Panc1 (cell line): Measurements from ENCODE around the gene LRP1B.

Experiments used
- POLR2AphosphoS5 ChIP-seq: IDR thresholded peaks from 2 replicates; pipeline ENCODE4 v1.6.1; 2012; ENCODE audit warnings: mild to moderate bottlenecking, low read depth, low read length, moderate library complexity
- SIN3A ChIP-seq: IDR thresholded peaks from 2 replicates; pipeline ENCODE4 v1.6.1; 2012; ENCODE audit warnings: low read depth, mild to moderate bottlenecking, low read length, moderate library complexity, borderline replicate concordance; ENCODE audit not compliant: insufficient read depth
- TCF7L2 ChIP-seq: IDR thresholded peaks from 2 replicates; pipeline ENCODE4 v1.6.1; 2011; ENCODE audit warnings: mild to moderate bottlenecking, low read depth, low read length, inconsistent platforms
- TF ChIP-seq, protein P1 (sequence below): fragments of 450-650 bp; IDR thresholded peaks from 2 replicates; pipeline ENCODE4 v1.5.1; 2017; ENCODE audit warnings: mild to moderate bottlenecking
- TF ChIP-seq, protein P2 (sequence below), 2 experiments: IDR thresholded peaks; 2 replicates each; pipeline ENCODE4 v1.6.1; 2011 to 2012; ENCODE audit warnings: low read depth in 2 of 2, control low read depth in 1 of 2, low read length in 1 of 2, mild to moderate bottlenecking in 1 of 2, moderate library complexity in 1 of 2; ENCODE audit not compliant: insufficient read depth in 1 of 2

DNA sequence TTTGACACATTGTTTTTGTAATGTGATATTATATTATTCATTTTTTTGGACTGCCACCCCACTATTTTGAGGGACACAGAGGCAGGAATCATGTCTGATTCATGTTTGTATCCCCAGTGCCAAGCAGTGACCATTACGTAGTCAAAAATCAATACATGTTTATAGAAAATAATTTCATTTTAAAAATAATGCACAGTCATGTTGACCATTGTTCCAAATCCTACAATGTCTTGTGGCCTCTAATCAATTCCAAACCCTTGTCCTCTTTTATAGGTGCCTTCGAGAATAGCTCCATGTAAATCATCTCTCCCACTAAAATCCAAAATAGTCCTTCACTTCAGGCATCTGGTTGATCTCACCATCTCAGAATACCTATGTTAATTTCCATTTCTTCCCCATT lies 454.7 kb downstream of the LRP1B start:
- TF ChIP-seq, protein P1, sequence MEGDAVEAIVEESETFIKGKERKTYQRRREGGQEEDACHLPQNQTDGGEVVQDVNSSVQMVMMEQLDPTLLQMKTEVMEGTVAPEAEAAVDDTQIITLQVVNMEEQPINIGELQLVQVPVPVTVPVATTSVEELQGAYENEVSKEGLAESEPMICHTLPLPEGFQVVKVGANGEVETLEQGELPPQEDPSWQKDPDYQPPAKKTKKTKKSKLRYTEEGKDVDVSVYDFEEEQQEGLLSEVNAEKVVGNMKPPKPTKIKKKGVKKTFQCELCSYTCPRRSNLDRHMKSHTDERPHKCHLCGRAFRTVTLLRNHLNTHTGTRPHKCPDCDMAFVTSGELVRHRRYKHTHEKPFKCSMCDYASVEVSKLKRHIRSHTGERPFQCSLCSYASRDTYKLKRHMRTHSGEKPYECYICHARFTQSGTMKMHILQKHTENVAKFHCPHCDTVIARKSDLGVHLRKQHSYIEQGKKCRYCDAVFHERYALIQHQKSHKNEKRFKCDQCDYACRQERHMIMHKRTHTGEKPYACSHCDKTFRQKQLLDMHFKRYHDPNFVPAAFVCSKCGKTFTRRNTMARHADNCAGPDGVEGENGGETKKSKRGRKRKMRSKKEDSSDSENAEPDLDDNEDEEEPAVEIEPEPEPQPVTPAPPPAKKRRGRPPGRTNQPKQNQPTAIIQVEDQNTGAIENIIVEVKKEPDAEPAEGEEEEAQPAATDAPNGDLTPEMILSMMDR = no peak
- TF ChIP-seq SIN3A (no peak), POLR2AphosphoS5 (no peak), TCF7L2 (no peak)
- TF ChIP-seq, protein P2, sequence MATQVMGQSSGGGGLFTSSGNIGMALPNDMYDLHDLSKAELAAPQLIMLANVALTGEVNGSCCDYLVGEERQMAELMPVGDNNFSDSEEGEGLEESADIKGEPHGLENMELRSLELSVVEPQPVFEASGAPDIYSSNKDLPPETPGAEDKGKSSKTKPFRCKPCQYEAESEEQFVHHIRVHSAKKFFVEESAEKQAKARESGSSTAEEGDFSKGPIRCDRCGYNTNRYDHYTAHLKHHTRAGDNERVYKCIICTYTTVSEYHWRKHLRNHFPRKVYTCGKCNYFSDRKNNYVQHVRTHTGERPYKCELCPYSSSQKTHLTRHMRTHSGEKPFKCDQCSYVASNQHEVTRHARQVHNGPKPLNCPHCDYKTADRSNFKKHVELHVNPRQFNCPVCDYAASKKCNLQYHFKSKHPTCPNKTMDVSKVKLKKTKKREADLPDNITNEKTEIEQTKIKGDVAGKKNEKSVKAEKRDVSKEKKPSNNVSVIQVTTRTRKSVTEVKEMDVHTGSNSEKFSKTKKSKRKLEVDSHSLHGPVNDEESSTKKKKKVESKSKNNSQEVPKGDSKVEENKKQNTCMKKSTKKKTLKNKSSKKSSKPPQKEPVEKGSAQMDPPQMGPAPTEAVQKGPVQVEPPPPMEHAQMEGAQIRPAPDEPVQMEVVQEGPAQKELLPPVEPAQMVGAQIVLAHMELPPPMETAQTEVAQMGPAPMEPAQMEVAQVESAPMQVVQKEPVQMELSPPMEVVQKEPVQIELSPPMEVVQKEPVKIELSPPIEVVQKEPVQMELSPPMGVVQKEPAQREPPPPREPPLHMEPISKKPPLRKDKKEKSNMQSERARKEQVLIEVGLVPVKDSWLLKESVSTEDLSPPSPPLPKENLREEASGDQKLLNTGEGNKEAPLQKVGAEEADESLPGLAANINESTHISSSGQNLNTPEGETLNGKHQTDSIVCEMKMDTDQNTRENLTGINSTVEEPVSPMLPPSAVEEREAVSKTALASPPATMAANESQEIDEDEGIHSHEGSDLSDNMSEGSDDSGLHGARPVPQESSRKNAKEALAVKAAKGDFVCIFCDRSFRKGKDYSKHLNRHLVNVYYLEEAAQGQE (IDR thresholded peaks at IDR 0.05; ENCODE audit: insufficient read depth in 1 of 2, low read depth in 2 of 2, low read length in 1 of 2) = no peak
